Measurements from ENCODE around the gene ZNF662. TPM values are rescaled to one million over a fixed set of nuclear protein-coding genes. Genes with fewer than 3 reads are reported as not detected.

ZNF662 gene
- total RNA-seq = 1 to 10 TPM; 5.2 to 6.3 TPM
- long read RNA-seq, partial matches to known transcripts = 0 of 1 reads
- long read RNA-seq, other reads (novel, unspliced or antisense) = 1 of 1 reads

- DNase-seq (peak; percentile 73), ATAC-seq (peak; percentile 95)
- intact Hi-C loops (cut with DNase I) = no loop called here
Measured at GRCh38 chr3:42906070-42906847, at the start of gene ZNF662. ZNF662 (plus strand) TSS chr3:42906142; CDS start chr3:42908115, 1,973 bp downstream.

- ATAC-seq = no peak
- no peak for DNase-seq
- intact Hi-C loops (cut with DNase I) = no loop called here
Measured at GRCh38 chr3:42856544-42856943, 49.4 kb upstream of the ZNF662 start.

GRCh38 chr3:42864321-42864950 is 41.5 kb upstream of the ZNF662 start:
- ATAC-seq (no peak), DNase-seq (no peak)
- intact Hi-C loops (cut with DNase I) = no loop called here

GRCh38 chr3:42865256-42865655 is 40.7 kb upstream of the ZNF662 start:
- no peak for ATAC-seq
- intact Hi-C loops (cut with DNase I) = no loop called here
- no peak for DNase-seq

GRCh38 chr3:42867138-42867537 is 38.8 kb upstream of the ZNF662 start:
- DNase-seq (no peak), ATAC-seq (no peak)
- intact Hi-C loops (cut with DNase I) = no loop called here

- intact Hi-C loops (cut with DNase I) = no loop called here
Measured at GRCh38 chr3:42868841-42869240, 37.1 kb upstream of the ZNF662 start.

GRCh38 chr3:42871592-42872196 is 34.2 kb upstream of the ZNF662 start:
- DNase-seq (peak; percentile 42), ATAC-seq (peak; percentile 59 to 79)
- intact Hi-C loops (cut with DNase I) = no loop called here

More at GRCh38 chr3:42868841-42869240, 37.1 kb upstream of the ZNF662 start:
- ATAC-seq = no peak
- no peak for DNase-seq

- DNase-seq (no peak), ATAC-seq (peak; percentile 58 to 86)
- intact Hi-C loops (cut with DNase I) = no loop called here
Measured at GRCh38 chr3:42872718-42873117, 33.2 kb upstream of the ZNF662 start.

- DNase-seq = no peak
- no peak for ATAC-seq
- intact Hi-C loops (cut with DNase I) = no loop called here
Measured at GRCh38 chr3:42873221-42873982, 32.5 kb upstream of the ZNF662 start.

GRCh38 chr3:42874749-42875148 is 31.2 kb upstream of the ZNF662 start:
- ATAC-seq (no peak), DNase-seq (no peak)
- intact Hi-C loops (cut with DNase I) = no loop called here

GRCh38 chr3:42875325-42876151 is 30.4 kb upstream of the ZNF662 start, which contains the start of gene CYP8B1:
CYP8B1 (minus strand) TSS chr3:42875879; CDS start chr3:42875816, 63 bp downstream.
- DNase-seq = no peak
- intact Hi-C loops (cut with DNase I) = no loop called here
- no peak for ATAC-seq

- DNase-seq (no peak), ATAC-seq (no peak)
- intact Hi-C loops (cut with DNase I) = no loop called here
Measured at GRCh38 chr3:42876401-42876800, 29.5 kb upstream of the ZNF662 start.

GRCh38 chr3:42876940-42877720 is 28.8 kb upstream of the ZNF662 start:
- ATAC-seq (no peak), DNase-seq (no peak)
- intact Hi-C loops (cut with DNase I) = no loop called here

GRCh38 chr3:42877881-42878280 is 28.1 kb upstream of the ZNF662 start:
- no peak for DNase-seq
- intact Hi-C loops (cut with DNase I) = no loop called here
- no peak for ATAC-seq

- no peak for DNase-seq
- intact Hi-C loops (cut with DNase I) = loop anchor here (2.0 to 5.0 kb wide), 2 partner anchors 48 to 99 kb away; no protein-coding TSS in a partner anchor
- ATAC-seq = no peak
Measured at GRCh38 chr3:42880183-42880582, 25.8 kb upstream of the ZNF662 start.

- intact Hi-C loops (cut with DNase I) = loop anchor here (1.0 to 5.0 kb wide), 3 partner anchors 49 to 100 kb away; no protein-coding TSS in a partner anchor
- peak; percentile 90 for DNase-seq
- peak; percentile 99 for ATAC-seq
Measured at GRCh38 chr3:42880601-42881451, 25.1 kb upstream of the ZNF662 start.
